WTC11 (cell line): ENCODE results near the gene ANTXRL.

Experiments
- ELF4 ChIP-seq: sonication (generic); formaldehyde crosslinking; IDR thresholded peaks from 2 replicates; pipeline ENCODE4 v1.8.1; 2022; ENCODE audit warnings: low read depth, mild to moderate bottlenecking, moderate library complexity, missing genetic modification reagents
- EMX1 ChIP-seq: fragments of 250-450 bp; sonication (Bioruptor Pico); IDR thresholded peaks from 2 replicates; pipeline ENCODE4 v1.8.0; 2021; ENCODE audit warnings: mild to moderate bottlenecking
- ETV6 ChIP-seq: sonication (generic); formaldehyde crosslinking; IDR thresholded peaks from 2 replicates; pipeline ENCODE4 v1.8.1; 2022; ENCODE audit warnings: mild to moderate bottlenecking, missing genetic modification reagents
- FOXJ3 ChIP-seq: sonication (generic); formaldehyde crosslinking; IDR thresholded peaks from 2 replicates; pipeline ENCODE4 v1.9.0; 2021; ENCODE audit warnings: missing genetic modification reagents, mild to moderate bottlenecking, borderline replicate concordance
- FOXP1 ChIP-seq: sonication (generic); formaldehyde crosslinking; IDR thresholded peaks from 2 replicates; pipeline ENCODE4 v1.8.0; 2022; ENCODE audit warnings: missing genetic modification reagents, mild to moderate bottlenecking, moderate library complexity, borderline replicate concordance
- SMAD4 ChIP-seq: sonication (generic); formaldehyde crosslinking; IDR thresholded peaks from 2 replicates; pipeline ENCODE4 v1.8.0; 2022; ENCODE audit warnings: mild to moderate bottlenecking, missing genetic modification reagents
- SP1 ChIP-seq: sonication (generic); formaldehyde crosslinking; conservative IDR thresholded peaks from 2 replicates; pipeline ENCODE4 v1.8.1; 2022; ENCODE audit warnings: missing genetic modification reagents
- TCF7 ChIP-seq: sonication (generic); formaldehyde crosslinking; IDR thresholded peaks from 2 replicates; pipeline ENCODE4 v1.8.0; 2022; ENCODE audit warnings: mild to moderate bottlenecking, low read depth, missing genetic modification reagents, moderate library complexity
- ZNF416 ChIP-seq: fragments of 250-450 bp; sonication (Bioruptor Pico); IDR thresholded peaks from 2 replicates; pipeline ENCODE4 v1.9.0; 2021; ENCODE audit warnings: mild to moderate bottlenecking, inconsistent platforms
- TF ChIP-seq, protein P1 (sequence below): fragments of 200-600 bp; IDR thresholded peaks from 2 replicates; pipeline ENCODE4 v1.8.0; 2022; ENCODE audit warnings: antibody characterized with exemption
- TF ChIP-seq, protein P2 (sequence below): sonication (generic); formaldehyde crosslinking; IDR thresholded peaks from 2 replicates; pipeline ENCODE4 v1.8.1; 2023; ENCODE audit warnings: mild to moderate bottlenecking, missing genetic modification reagents, moderate library complexity
- TF ChIP-seq, protein P3 (sequence below): sonication (generic); formaldehyde crosslinking; IDR thresholded peaks from 2 replicates; pipeline ENCODE4 v1.8.0; 2022; ENCODE audit warnings: mild to moderate bottlenecking, missing genetic modification reagents
- TF ChIP-seq, protein P4 (sequence below): sonication (generic); formaldehyde crosslinking; IDR thresholded peaks from 2 replicates; pipeline ENCODE4 v1.8.1; 2022; ENCODE audit warnings: low read depth, mild to moderate bottlenecking, moderate library complexity, missing genetic modification reagents, borderline replicate concordance
- TF ChIP-seq, protein P5 (sequence below): sonication (generic); formaldehyde crosslinking; IDR thresholded peaks from 2 replicates; pipeline ENCODE4 v1.8.1; 2022; ENCODE audit warnings: low read depth, missing genetic modification reagents, borderline replicate concordance

DNA sequence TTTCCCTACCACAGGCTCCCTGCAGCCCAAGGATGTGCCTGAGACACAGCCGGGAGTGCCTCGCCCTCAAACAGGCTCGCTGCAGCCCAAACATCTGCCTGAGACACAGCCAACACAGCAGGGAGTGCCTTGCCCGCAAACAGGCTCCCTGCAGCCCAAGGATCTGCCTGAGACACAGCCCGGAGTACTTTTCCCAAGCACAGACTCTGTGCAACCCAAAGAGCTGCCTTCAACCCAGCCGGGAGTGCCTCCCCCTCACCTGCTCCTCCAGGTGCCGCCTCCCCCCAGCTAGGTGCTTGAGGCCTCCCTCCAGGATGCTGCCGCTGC is 42.9 kb downstream of the ANTXRL start:
- TF ChIP-seq, protein P1, sequence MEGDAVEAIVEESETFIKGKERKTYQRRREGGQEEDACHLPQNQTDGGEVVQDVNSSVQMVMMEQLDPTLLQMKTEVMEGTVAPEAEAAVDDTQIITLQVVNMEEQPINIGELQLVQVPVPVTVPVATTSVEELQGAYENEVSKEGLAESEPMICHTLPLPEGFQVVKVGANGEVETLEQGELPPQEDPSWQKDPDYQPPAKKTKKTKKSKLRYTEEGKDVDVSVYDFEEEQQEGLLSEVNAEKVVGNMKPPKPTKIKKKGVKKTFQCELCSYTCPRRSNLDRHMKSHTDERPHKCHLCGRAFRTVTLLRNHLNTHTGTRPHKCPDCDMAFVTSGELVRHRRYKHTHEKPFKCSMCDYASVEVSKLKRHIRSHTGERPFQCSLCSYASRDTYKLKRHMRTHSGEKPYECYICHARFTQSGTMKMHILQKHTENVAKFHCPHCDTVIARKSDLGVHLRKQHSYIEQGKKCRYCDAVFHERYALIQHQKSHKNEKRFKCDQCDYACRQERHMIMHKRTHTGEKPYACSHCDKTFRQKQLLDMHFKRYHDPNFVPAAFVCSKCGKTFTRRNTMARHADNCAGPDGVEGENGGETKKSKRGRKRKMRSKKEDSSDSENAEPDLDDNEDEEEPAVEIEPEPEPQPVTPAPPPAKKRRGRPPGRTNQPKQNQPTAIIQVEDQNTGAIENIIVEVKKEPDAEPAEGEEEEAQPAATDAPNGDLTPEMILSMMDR, result no peak
- TF ChIP-seq FOXJ3 (CRISPR knock-in tag) (no peak), SP1 (CRISPR knock-in tag) (no peak), TCF7 (CRISPR knock-in tag) (no peak), FOXP1 (no peak), EMX1 (CRISPR knock-in tag) (no peak), ZNF416 (CRISPR knock-in tag) (no peak), ELF4 (CRISPR knock-in tag) (no peak), SMAD4 (CRISPR knock-in tag) (no peak), ETV6 (no peak)
- TF ChIP-seq, protein P2, sequence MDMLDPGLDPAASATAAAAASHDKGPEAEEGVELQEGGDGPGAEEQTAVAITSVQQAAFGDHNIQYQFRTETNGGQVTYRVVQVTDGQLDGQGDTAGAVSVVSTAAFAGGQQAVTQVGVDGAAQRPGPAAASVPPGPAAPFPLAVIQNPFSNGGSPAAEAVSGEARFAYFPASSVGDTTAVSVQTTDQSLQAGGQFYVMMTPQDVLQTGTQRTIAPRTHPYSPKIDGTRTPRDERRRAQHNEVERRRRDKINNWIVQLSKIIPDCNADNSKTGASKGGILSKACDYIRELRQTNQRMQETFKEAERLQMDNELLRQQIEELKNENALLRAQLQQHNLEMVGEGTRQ (CRISPR knock-in tag), result no peak
- TF ChIP-seq, protein P3, sequence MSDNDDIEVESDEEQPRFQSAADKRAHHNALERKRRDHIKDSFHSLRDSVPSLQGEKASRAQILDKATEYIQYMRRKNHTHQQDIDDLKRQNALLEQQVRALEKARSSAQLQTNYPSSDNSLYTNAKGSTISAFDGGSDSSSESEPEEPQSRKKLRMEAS (CRISPR knock-in tag), result no peak
- TF ChIP-seq, protein P4, sequence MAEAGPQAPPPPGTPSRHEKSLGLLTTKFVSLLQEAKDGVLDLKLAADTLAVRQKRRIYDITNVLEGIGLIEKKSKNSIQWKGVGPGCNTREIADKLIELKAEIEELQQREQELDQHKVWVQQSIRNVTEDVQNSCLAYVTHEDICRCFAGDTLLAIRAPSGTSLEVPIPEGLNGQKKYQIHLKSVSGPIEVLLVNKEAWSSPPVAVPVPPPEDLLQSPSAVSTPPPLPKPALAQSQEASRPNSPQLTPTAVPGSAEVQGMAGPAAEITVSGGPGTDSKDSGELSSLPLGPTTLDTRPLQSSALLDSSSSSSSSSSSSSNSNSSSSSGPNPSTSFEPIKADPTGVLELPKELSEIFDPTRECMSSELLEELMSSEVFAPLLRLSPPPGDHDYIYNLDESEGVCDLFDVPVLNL, result no peak
- TF ChIP-seq, protein P5, sequence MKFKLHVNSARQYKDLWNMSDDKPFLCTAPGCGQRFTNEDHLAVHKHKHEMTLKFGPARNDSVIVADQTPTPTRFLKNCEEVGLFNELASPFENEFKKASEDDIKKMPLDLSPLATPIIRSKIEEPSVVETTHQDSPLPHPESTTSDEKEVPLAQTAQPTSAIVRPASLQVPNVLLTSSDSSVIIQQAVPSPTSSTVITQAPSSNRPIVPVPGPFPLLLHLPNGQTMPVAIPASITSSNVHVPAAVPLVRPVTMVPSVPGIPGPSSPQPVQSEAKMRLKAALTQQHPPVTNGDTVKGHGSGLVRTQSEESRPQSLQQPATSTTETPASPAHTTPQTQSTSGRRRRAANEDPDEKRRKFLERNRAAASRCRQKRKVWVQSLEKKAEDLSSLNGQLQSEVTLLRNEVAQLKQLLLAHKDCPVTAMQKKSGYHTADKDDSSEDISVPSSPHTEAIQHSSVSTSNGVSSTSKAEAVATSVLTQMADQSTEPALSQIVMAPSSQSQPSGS (CRISPR knock-in tag), result no peak
